ENCODE data around the gene FNDC8. TPM values are rescaled to one million over a fixed set of nuclear protein-coding genes. Genes with fewer than 3 reads are reported as not detected.

Gene FNDC8
- total RNA-seq, 4 donors from 2014 or later, result not detected

- DNase-seq, result no peak
Measured at GRCh38 chr17:35154196-35155165, 33.1 kb downstream of the FNDC8 start.

GRCh38 chr17:35155246-35155645 is 33.8 kb downstream of the FNDC8 start:
- Histone ChIP-seq H3K36me3 (no peaks in the 10 kb centered on the region), H3K27me3 (no peaks in the 10 kb centered on the region), H3K4me1 (no peaks in the 10 kb centered on the region), H3K4me3 (no peak overlapping the region), H3K27ac (no peak overlapping the region), H3K9me3 (no peaks in the 10 kb centered on the region)
- DNase-seq, result no peak
- no peak for TF ChIP-seq POLR2A (IDR thresholded peaks at IDR 0.05)
- no peak for TF ChIP-seq CTCF (IDR thresholded peaks at IDR 0.05)

More at GRCh38 chr17:35154196-35155165, 33.1 kb downstream of the FNDC8 start:
- TF ChIP-seq POLR2A (IDR thresholded peaks at IDR 0.05) (no peak), CTCF (IDR thresholded peaks at IDR 0.05) (no peak)
- Histone ChIP-seq H3K4me3 (no peak overlapping the region), H3K4me1 (no peaks in the 10 kb centered on the region), H3K27ac (no peak overlapping the region), H3K36me3 (no peaks in the 10 kb centered on the region), H3K27me3 (no peaks in the 10 kb centered on the region), H3K9me3 (no peaks in the 10 kb centered on the region)

DNA sequence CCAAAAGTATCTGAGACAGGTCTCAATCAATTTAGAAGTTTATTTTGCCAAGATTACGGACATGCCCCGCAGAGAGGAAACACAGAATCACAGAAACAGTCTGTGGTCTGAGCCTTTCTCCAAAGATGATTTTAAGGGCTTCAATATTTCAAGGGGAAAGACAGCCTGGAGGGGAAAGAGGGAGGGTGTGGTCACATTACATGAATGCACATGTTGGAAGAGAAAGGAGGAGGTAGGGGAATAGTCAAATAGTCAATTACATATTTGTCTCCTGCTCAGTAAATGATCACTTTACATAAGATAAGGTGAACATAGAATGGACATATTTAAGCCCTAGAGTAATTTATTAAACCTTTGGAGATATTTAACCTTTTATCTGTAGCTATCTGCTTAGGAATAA is 38.5 kb downstream of the FNDC8 start:
- H3K27me3 ChIP-seq, result no peaks in the 10 kb centered on the region
- H3K4me1 ChIP-seq, result no peaks in the 10 kb centered on the region
- no peaks in the 10 kb centered on the region for H3K9me3 ChIP-seq
- H3K4me3 ChIP-seq, result no peak overlapping the region
- H3K36me3 ChIP-seq, result no peaks in the 10 kb centered on the region
- no peak for DNase-seq
- TF ChIP-seq POLR2A (IDR thresholded peaks at IDR 0.05) (no peak), CTCF (IDR thresholded peaks at IDR 0.05) (no peak)
- no peak overlapping the region for H3K27ac ChIP-seq

DNA sequence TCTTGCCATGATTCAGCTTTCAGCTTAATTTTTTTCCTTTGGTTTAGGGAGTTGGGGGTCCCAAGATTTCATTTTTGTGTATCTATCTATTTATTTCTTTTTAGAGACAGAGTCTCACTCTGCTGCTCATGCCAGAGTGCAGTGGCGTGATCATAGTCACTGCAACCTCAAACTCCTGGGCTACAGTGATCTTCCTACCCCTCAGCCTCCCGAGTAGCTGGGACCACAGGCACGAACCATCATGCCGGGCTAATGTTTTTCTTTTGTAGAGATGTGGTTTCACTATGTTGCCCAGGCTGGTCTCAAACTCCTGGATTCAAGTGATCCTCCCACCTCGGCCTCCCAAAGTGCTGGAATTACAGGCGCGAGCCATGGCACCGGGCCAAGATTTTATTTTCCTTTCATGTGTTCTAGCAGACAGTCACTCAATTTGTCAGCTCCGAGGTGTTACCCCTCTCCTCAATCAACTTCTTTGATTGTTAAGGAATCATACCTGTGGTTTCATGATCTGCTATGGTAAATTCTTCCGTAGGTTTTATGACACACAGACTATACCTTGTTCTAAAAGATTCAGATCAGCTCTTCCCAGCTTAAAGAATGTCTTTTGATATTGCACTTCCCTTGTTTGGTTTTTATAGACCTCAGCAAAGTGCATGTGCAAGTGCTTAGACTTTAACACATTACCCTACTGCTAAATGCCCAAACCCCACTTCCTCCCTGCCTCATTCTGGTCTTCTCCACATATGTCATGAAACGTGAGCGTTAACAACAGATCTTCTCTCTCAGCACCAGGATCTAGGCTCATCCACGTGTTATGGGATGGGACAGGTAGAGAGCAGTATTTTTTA is 39.2 kb downstream of the FNDC8 start:
- no peaks in the 10 kb centered on the region for H3K9me3 ChIP-seq
- DNase-seq, result peak in 1 of 3 donors; percentile 25
- H3K4me3 ChIP-seq, result no peak overlapping the region
- no peak for TF ChIP-seq CTCF (IDR thresholded peaks at IDR 0.05)
- TF ChIP-seq POLR2A (IDR thresholded peaks at IDR 0.05), result no peak
- peak overlapping the region in 2 of 4 donors; percentile 26 to 31 for H3K27ac ChIP-seq
- H3K27me3 ChIP-seq, result no peaks in the 10 kb centered on the region
- no peaks in the 10 kb centered on the region for H3K36me3 ChIP-seq
- no peaks in the 10 kb centered on the region for H3K4me1 ChIP-seq

DNA sequence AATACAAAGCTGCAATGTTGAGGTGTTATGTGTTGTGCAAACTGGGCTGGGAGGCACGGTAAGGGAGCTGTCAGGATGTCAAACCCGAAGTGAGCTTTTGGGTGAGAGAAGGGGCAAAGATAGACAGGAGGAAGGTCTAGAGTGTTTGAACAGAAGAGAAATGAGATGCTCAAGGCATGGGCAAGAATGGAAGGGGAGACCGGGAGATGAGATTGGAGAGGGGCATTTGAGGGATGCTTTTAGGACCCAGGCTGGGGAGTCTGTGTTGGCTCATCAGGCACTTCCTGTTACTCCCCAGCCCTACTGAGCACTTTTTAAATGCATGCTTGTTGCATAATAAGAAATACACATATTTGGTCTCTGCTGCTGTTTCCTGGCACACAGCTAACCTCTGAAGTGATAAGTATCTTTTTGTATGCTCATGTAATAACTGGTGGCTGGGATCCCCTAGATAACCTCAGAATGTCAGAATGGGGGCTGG is 39.9 kb downstream of the FNDC8 start:
- no peaks in the 10 kb centered on the region for H3K27me3 ChIP-seq
- H3K9me3 ChIP-seq, result no peaks in the 10 kb centered on the region
- no peak overlapping the region for H3K4me3 ChIP-seq
- TF ChIP-seq POLR2A (IDR thresholded peaks at IDR 0.05) (no peak), CTCF (IDR thresholded peaks at IDR 0.05) (no peak)
- H3K4me1 ChIP-seq, result no peaks in the 10 kb centered on the region
- no peaks in the 10 kb centered on the region for H3K36me3 ChIP-seq
- peak overlapping the region in 2 of 4 donors; percentile 26 to 55 for H3K27ac ChIP-seq
- no peak for DNase-seq

Data from Peyer's patch (tissue), 4 donors.